Gastrocnemius medialis (tissue), 4 donors: ENCODE data around the gene CST8.

Experiments
- POLR2A ChIP-seq, 2 donors: fragments of 450-650 bp; IDR thresholded peaks; one replicate each; pipeline ENCODE4 v1.6.1; 2017; ENCODE audit warnings: antibody characterized with exemption in 2 of 2, mild to moderate bottlenecking in 2 of 2, moderate library complexity in 2 of 2
- TF ChIP-seq, protein P1 (sequence below), 5 experiments: fragments of 450-650 bp in 3 of 5; fragments of 200-600 bp in 2 of 5; sonication (generic) in 2 of 5; IDR thresholded peaks in 4 of 5; conservative IDR thresholded peaks in 1 of 5; 1 replicate in 4 of 5; 2 replicates in 1 of 5; pipeline ENCODE4 v1.5.1; 2016 to 2019; ENCODE audit warnings: antibody characterized with exemption in 5 of 5, mild to moderate bottlenecking in 3 of 5, moderate library complexity in 3 of 5

DNA sequence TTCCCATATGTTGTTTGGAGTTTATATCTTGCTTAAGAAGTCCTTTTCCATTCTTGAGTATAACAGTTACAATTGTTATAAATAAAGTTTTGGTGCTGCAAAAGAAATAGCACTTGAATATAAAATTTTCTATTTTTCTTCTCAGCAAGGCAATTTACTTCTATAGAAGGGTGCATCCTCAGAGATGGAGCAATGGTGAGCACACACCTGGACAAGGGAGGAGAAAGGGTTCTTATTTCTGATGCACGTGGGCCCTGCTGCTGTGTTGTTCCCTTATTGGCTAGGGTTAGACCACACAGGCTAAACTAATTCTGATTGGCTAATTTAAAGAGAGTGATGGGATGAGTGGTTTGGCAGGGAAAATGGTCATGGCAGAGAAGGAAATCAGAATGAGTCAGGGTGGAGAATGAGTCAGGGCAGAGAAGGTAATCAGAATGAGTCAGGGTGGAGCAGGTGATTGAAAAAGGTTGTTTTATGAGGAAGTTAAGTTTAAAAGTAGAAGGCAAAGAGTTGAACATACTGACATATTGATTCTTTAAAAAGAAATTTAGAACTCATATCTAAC lies 38.0 kb downstream of the CST8 start:
- TF ChIP-seq, protein P1, sequence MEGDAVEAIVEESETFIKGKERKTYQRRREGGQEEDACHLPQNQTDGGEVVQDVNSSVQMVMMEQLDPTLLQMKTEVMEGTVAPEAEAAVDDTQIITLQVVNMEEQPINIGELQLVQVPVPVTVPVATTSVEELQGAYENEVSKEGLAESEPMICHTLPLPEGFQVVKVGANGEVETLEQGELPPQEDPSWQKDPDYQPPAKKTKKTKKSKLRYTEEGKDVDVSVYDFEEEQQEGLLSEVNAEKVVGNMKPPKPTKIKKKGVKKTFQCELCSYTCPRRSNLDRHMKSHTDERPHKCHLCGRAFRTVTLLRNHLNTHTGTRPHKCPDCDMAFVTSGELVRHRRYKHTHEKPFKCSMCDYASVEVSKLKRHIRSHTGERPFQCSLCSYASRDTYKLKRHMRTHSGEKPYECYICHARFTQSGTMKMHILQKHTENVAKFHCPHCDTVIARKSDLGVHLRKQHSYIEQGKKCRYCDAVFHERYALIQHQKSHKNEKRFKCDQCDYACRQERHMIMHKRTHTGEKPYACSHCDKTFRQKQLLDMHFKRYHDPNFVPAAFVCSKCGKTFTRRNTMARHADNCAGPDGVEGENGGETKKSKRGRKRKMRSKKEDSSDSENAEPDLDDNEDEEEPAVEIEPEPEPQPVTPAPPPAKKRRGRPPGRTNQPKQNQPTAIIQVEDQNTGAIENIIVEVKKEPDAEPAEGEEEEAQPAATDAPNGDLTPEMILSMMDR (IDR thresholded peaks at IDR 0.05 in 4 of 5, conservative IDR thresholded peaks at IDR 0.05 in 1 of 5): no peak
- TF ChIP-seq POLR2A (IDR thresholded peaks at IDR 0.05): no peak
